ENCODE results near the gene DARS1. TPM values are rescaled to one million over a fixed set of nuclear protein-coding genes. Genes with fewer than 3 reads are reported as not detected.

Gene DARS1
- total and polyA plus RNA-seq, 10 donors: 56.2 to 88.6 (median 66.1) TPM

GRCh38 chr2:135991861-135992260 lies 6.4 kb upstream of the DARS1 start:
- Histone ChIP-seq H3K27ac (no peak overlapping the region), H3K9me3 (no peaks in the 10 kb centered on the region), H3K27me3 (replicated peaks in 1 of 7) (no peaks in the 10 kb centered on the region), H3K4me1 (peaks cover 0 to 3% (median under 1%) of the 10 kb centered on the region in 6 donors), H3K4me3 (no peak overlapping the region), H3K36me3 (no peaks in the 10 kb centered on the region)
- WGBS, 5 donors: 89 to 98% (median 96%) methylated on average over 4 of the region's 4 CpGs
- DNase-seq: no peak
- TF ChIP-seq POLR2AphosphoS5 (IDR thresholded peaks at IDR 0.05) (no peak), CTCF (IDR thresholded peaks at IDR 0.05 in 8 of 11, conservative IDR thresholded peaks at IDR 0.05 in 3 of 11) (no peak), POLR2A (IDR thresholded peaks at IDR 0.05) (no peak)
- intact Hi-C loops (cut with DNase I; ENCODE audit: low total_unique reads): no loop called here

- Histone ChIP-seq H3K4me1 (peaks cover 16 to 36% (median 23%) of the 10 kb centered on the region in 6 donors), H3K36me3 (peaks cover 0 to 6% (median under 1%) of the 10 kb centered on the region in 6 donors), H3K27me3 (replicated peaks in 1 of 7) (no peaks in the 10 kb centered on the region), H3K9me3 (no peaks in the 10 kb centered on the region), H3K4me3 (no peak overlapping the region), H3K27ac (no peak overlapping the region)
- DNase-seq: no peak
- TF ChIP-seq CTCF (IDR thresholded peaks at IDR 0.05 in 8 of 11, conservative IDR thresholded peaks at IDR 0.05 in 3 of 11) (no peak), POLR2A (IDR thresholded peaks at IDR 0.05) (no peak), POLR2AphosphoS5 (IDR thresholded peaks at IDR 0.05) (no peak)
- intact Hi-C loops (cut with DNase I; ENCODE audit: low total_unique reads): no loop called here
- WGBS, 5 donors: 86 to 93% (median 88%) methylated on average over 2 of the region's 2 CpGs
Measured at GRCh38 chr2:135987441-135987840, 2.0 kb upstream of the DARS1 start.

- TF ChIP-seq POLR2AphosphoS5 (IDR thresholded peaks at IDR 0.05) (no peak), CTCF (IDR thresholded peaks at IDR 0.05 in 8 of 11, conservative IDR thresholded peaks at IDR 0.05 in 3 of 11) (no peak), POLR2A (IDR thresholded peaks at IDR 0.05) (no peak)
- peaks cover 16 to 45% (median 24%) of the 10 kb centered on the region in 6 donors for H3K4me1 ChIP-seq
- intact Hi-C loops (cut with DNase I; ENCODE audit: low total_unique reads): no loop called here
- 97 to 99% (median 97%) methylated on average over 5 of the region's 5 CpGs for WGBS, 5 donors
- peaks cover 0 to 15% (median 6%) of the 10 kb centered on the region in 6 donors for H3K36me3 ChIP-seq
- no peaks in the 10 kb centered on the region for H3K27me3 ChIP-seq (replicated peaks in 1 of 7)
- peak overlapping the region in 2 of 8 donors; percentile 92 to 98 for H3K4me3 ChIP-seq
- no peaks in the 10 kb centered on the region for H3K9me3 ChIP-seq
- no peak for DNase-seq
- H3K27ac ChIP-seq: peak overlapping the region in 6 of 8 donors; percentile 97 to 100 (median 98)
Measured at GRCh38 chr2:135986507-135986906, 1.1 kb upstream of the DARS1 start.

GRCh38 chr2:135985826-135986393 lies 484 bp upstream of the DARS1 start:
- Histone ChIP-seq H3K27ac (peak overlapping the region; percentile 97 to 100 (median 98)), H3K9me3 (no peaks in the 10 kb centered on the region), H3K27me3 (replicated peaks in 1 of 7) (no peaks in the 10 kb centered on the region), H3K36me3 (peaks cover 0 to 21% (median 8%) of the 10 kb centered on the region in 6 donors), H3K4me3 (peak overlapping the region; percentile 79 to 98 (median 86)), H3K4me1 (peaks cover 16 to 51% (median 28%) of the 10 kb centered on the region in 6 donors)
- intact Hi-C loops (cut with DNase I; ENCODE audit: low total_unique reads): no loop called here
- DNase-seq: no peak
- WGBS, 5 donors: 22 to 44% (median 33%) methylated on average over 19 of the region's 19 CpGs
- TF ChIP-seq POLR2A (IDR thresholded peaks at IDR 0.05) (no peak), POLR2AphosphoS5 (IDR thresholded peaks at IDR 0.05) (no peak), CTCF (IDR thresholded peaks at IDR 0.05 in 8 of 11, conservative IDR thresholded peaks at IDR 0.05 in 3 of 11) (no peak)
